B cell (primary cell): ENCODE results near the gene BRD3. TPM values are rescaled to one million over a fixed set of nuclear protein-coding genes. Genes with fewer than 3 reads are reported as not detected.

Experiments
- ATAC-seq: fragments of 200-7000 bp; cut with Tn5 transposase; one replicate; pipeline ENCODE4 v1.10.0; 2021; ENCODE audit warnings: low read depth, mild to moderate bottlenecking, moderate number of reproducible peaks, moderate library complexity
- CTCF ChIA-PET: fragments of 350-600 bp; sonication (Branson Sonifier 250); formaldehyde crosslinking; loops from one replicate; lab custom pipeline; 2021; ENCODE audit warnings: antibody characterized with exemption, inconsistent platforms; lab: Charles Lee
- POLR2A ChIA-PET: fragments of 350-600 bp; sonication (Branson Sonifier 250); formaldehyde crosslinking; loops from one replicate; lab custom pipeline; 2021; ENCODE audit warnings: antibody characterized with exemption; lab: Charles Lee
- DNase-seq: peaks from one replicate; pipeline ENCODE4 v3.0.0; 2013
- H2AFZ ChIP-seq: 2 replicates; pipeline ENCODE4 v1.6.1; 2012; ENCODE audit warnings: mild to moderate bottlenecking, low read depth, low read length; ENCODE audit not compliant: insufficient read depth, poor library complexity, severe bottlenecking
- H3K27ac ChIP-seq, 2 donors: 1 replicate in 1 of 2; 2 replicates in 1 of 2; pipeline ENCODE4 v1.5.1; 2012 to 2013; ENCODE audit warnings: low read length in 2 of 2, mild to moderate bottlenecking in 2 of 2, moderate library complexity in 1 of 2
- H3K27me3 ChIP-seq, 4 experiments: fragments of 200-600 bp in 1 of 4; sonication (generic) in 1 of 4; replicated peaks in 1 of 4; 1 replicate in 2 of 4; 2 replicates in 2 of 4; pipeline versions ENCODE4 v1.6.1 to v1.7.0; 2013 to 2016; ENCODE audit warnings: low read length in 3 of 4, mild to moderate bottlenecking in 2 of 4, mixed read lengths in 1 of 4, moderate library complexity in 1 of 4; ENCODE audit not compliant: insufficient read depth in 4 of 4, control insufficient read depth in 3 of 4; ENCODE audit errors: control extremely low read depth in 1 of 4
- H3K36me3 ChIP-seq, 2 experiments: replicated peaks in 1 of 2; 1 replicate in 1 of 2; 2 replicates in 1 of 2; pipeline versions ENCODE4 v1.6.1 to v1.7.1; 2013; ENCODE audit warnings: low read length in 1 of 2; ENCODE audit not compliant: insufficient read depth in 2 of 2, control insufficient read depth in 1 of 2; ENCODE audit errors: control extremely low read depth in 1 of 2, extremely low read depth in 1 of 2
- H3K4me1 ChIP-seq, 2 donors: fragments of 200-600 bp in 1 of 2; sonication (generic) in 1 of 2; 1 replicate in 1 of 2; 2 replicates in 1 of 2; pipeline versions ENCODE4 v1.5.1 to v1.6.1; 2013 to 2017; ENCODE audit warnings: low read length in 2 of 2; ENCODE audit not compliant: control insufficient read depth in 2 of 2, insufficient read depth in 2 of 2
- H3K4me2 ChIP-seq: replicated peaks from 2 replicates; pipeline ENCODE3; 2012; ENCODE audit warnings: mild to moderate bottlenecking, low read depth, low read length; ENCODE audit not compliant: poor library complexity, severe bottlenecking
- H3K4me3 ChIP-seq, 5 experiments: fragments of 200-600 bp in 1 of 5; sonication (generic) in 1 of 5; 1 replicate in 3 of 5; 2 replicates in 2 of 5; pipeline versions ENCODE4 v1.5.1 to v1.7.0; 2011 to 2016; ENCODE audit warnings: low read length in 4 of 5, mild to moderate bottlenecking in 4 of 5, low read depth in 2 of 5, control low read depth in 1 of 5, moderate library complexity in 1 of 5; ENCODE audit not compliant: insufficient read depth in 1 of 5; ENCODE audit errors: control extremely low read depth in 1 of 5, extremely low read depth in 1 of 5
- H3K79me2 ChIP-seq: fragments of 200-600 bp; sonication (generic); one replicate; pipeline ENCODE4 v1.6.0; 2016; ENCODE audit warnings: low read length; ENCODE audit not compliant: control insufficient read depth, insufficient read depth
- H3K9ac ChIP-seq: fragments of 200-600 bp; sonication (generic); 2 replicates; pipeline ENCODE4 v1.6.1; 2017; ENCODE audit warnings: mild to moderate bottlenecking, low read length, moderate library complexity
- H3K9me3 ChIP-seq, 3 donors: one replicate each; pipeline versions ENCODE4 v1.6.1 to v1.7.1; 2013; ENCODE audit warnings: low read length in 2 of 3; ENCODE audit not compliant: control insufficient read depth in 2 of 3, insufficient read depth in 1 of 3; ENCODE audit errors: control extremely low read depth in 1 of 3
- H4K20me1 ChIP-seq: 2 replicates; pipeline ENCODE4 v1.6.0; 2012; ENCODE audit warnings: mild to moderate bottlenecking, low read length; ENCODE audit not compliant: insufficient read depth, control insufficient read depth, poor library complexity, severe bottlenecking
- H3K27ac Mint-ChIP-seq: one replicate; pipeline ENCODE4 v1.8.0; 2021; ENCODE audit warnings: mixed read lengths
- H3K27me3 Mint-ChIP-seq: one replicate; pipeline ENCODE4 v1.8.0; 2021; ENCODE audit warnings: mixed read lengths
- H3K4me1 Mint-ChIP-seq: one replicate; pipeline ENCODE4 v1.8.0; 2021; ENCODE audit warnings: mixed read lengths
- H3K4me3 Mint-ChIP-seq: one replicate; pipeline ENCODE4 v1.8.0; 2021; ENCODE audit warnings: mixed read lengths
- H3K9me3 Mint-ChIP-seq: one replicate; pipeline ENCODE4 v1.8.0; 2022; ENCODE audit warnings: mixed read lengths; ENCODE audit not compliant: insufficient read depth
- CTCF ChIP-seq: fragments of 200-600 bp; IDR thresholded peaks from one replicate; pipeline ENCODE4 v1.8.0; 2022; ENCODE audit warnings: antibody characterized with exemption, mild to moderate bottlenecking
- EZH2 ChIP-seq: IDR thresholded peaks from 2 replicates; pipeline ENCODE4 v1.6.1; 2012; ENCODE audit warnings: borderline replicate concordance, low read depth, mild to moderate bottlenecking, moderate library complexity, low read length; ENCODE audit not compliant: insufficient read depth, poor library complexity, severe bottlenecking
- WGBS: methylation state at CpG from one replicate; pipeline ENCODE4 v1.1.5; 2013; ENCODE audit warnings: missing lambda C conversion rate; ENCODE audit not compliant: insufficient coverage; 5-methylcytosine and 5-hydroxymethylcytosine counted together
- intact Hi-C: fragments of 100-400 bp; cut with micrococcal nuclease; formaldehyde crosslinking; loops from one replicate; pipeline ENCODE4 v1.10.0; 2022
- polyA plus RNA-seq: library from polyadenylated mRNA; depleted of rRNA; stranded (reverse); fragments of >200 nt; gene quantifications from 2 replicates; pipeline ENCODE4 v1.2.3, GENCODE V29; 2012
- total RNA-seq, 2 donors: library from RNA; stranded (reverse); fragments of 120-200 nt in 1 of 2; gene quantifications; 1 replicate in 1 of 2; 2 replicates in 1 of 2; pipeline versions ENCODE4 v1.2.3 to v1.2.4, GENCODE V29; 2013 to 2022

BRD3 gene
- total and polyA plus RNA-seq, 2 donors (not counting 1 experiment from before 2014, with no cell fraction given) = 8.9 to 38.0 TPM

GRCh38 chr9:133991964-133992779 is 75.7 kb downstream of the BRD3 start, which contains the start of gene VAV2:
Gene VAV2 (minus strand): TSS chr9:133992324. CDS start chr9:133992278, 46 bp downstream.
- Histone ChIP-seq H3K36me3 (no peaks in the 10 kb centered on the region), H2AFZ (peak within 1 kb of the TSS; percentile 76), H3K9me3 (no peaks in the 10 kb centered on the region), H3K27ac (peak within 1 kb of the TSS; percentile 26 to 83), H3K9ac (peak within 1 kb of the TSS; percentile 86), H4K20me1 (peaks cover 43% of the 10 kb centered on the region), H3K4me1 (peaks cover 27 to 45% of the 10 kb centered on the region in 2 donors), H3K4me3 (peak within 1 kb of the TSS; percentile 31 to 86 (median 81)), H3K27me3 (no peaks in the 10 kb centered on the region), H3K4me2 (peak within 1 kb of the TSS; percentile 99), H3K79me2 (peaks cover 57% of the 10 kb centered on the region)
- ChIA-PET CTCF (interaction anchor here (0.6 to 5.8 kb wide), 12 partner anchors 12 to 241 kb away, joined by 3 to 561 read pairs (median 10); partner anchors contain the start of genes BRD3OS and WDR5), POLR2A (interaction anchor here (1.5 to 3.4 kb wide), 5 partner anchors 36 to 205 kb away, joined by 5 to 19 read pairs (median 16); no protein-coding TSS in a partner anchor)
- ATAC-seq (peak; percentile 63), DNase-seq (peak; percentile 84)
- Mint-ChIP-seq H3K9me3 (no peaks in the 10 kb centered on the region), H3K27ac (peak within 1 kb of the TSS; percentile 86), H3K27me3 (no peaks in the 10 kb centered on the region), H3K4me1 (peaks cover 36% of the 10 kb centered on the region), H3K4me3 (peak within 1 kb of the TSS; percentile 94)
- TF ChIP-seq EZH2 = no peak
- WGBS = under 1% methylated on average over 124 of the region's 124 CpGs
- intact Hi-C loops = loop anchor here (1.0 to 5.0 kb wide), 6 partner anchors 37 to 460 kb away; partner anchors contain the start of genes ADAMTSL2 and BRD3

- peak overlapping the region; percentile 78 for H3K27ac Mint-ChIP-seq
- intact Hi-C loops = loop anchor here (5.0 kb wide), 1 partner anchor 459 kb away; the partner anchor contains the start of gene ADAMTSL2
- H3K79me2 ChIP-seq = peaks cover 65% of the 10 kb centered on the region
- H3K27ac ChIP-seq = peak overlapping the region in 1 of 2 donors; percentile 17
- H2AFZ ChIP-seq = no peak overlapping the region
- H3K4me1 Mint-ChIP-seq = peaks cover 43% of the 10 kb centered on the region
- no peaks in the 10 kb centered on the region for H3K27me3 ChIP-seq
- DNase-seq (peak; percentile 36), ATAC-seq (peak; percentile 1)
- peaks cover 28 to 45% of the 10 kb centered on the region in 2 donors for H3K4me1 ChIP-seq
- TF ChIP-seq CTCF (no peak), EZH2 (no peak)
- ChIA-PET POLR2A (interaction anchor here (0.8 to 3.4 kb wide), 2 partner anchors 32 to 35 kb away, joined by 3 to 19 read pairs; no protein-coding TSS in a partner anchor), CTCF (interaction anchor here (0.6 to 5.8 kb wide), 5 partner anchors 36 to 209 kb away, joined by 3 to 43 read pairs (median 4); no protein-coding TSS in a partner anchor)
- H3K4me3 ChIP-seq = peak overlapping the region in 4 of 5 experiments; percentile 51 to 86 (median 78)
- peak overlapping the region; percentile 94 for H3K4me3 Mint-ChIP-seq
- H3K36me3 ChIP-seq = no peaks in the 10 kb centered on the region
- H3K9me3 Mint-ChIP-seq = no peaks in the 10 kb centered on the region
- peak overlapping the region; percentile 99 for H3K4me2 ChIP-seq
- H3K27me3 Mint-ChIP-seq = no peaks in the 10 kb centered on the region
- H4K20me1 ChIP-seq = peaks cover 51% of the 10 kb centered on the region
- peak overlapping the region; percentile 86 for H3K9ac ChIP-seq
- WGBS = 1% methylated on average over 73 of the region's 82 CpGs
- H3K9me3 ChIP-seq = no peaks in the 10 kb centered on the region
Measured at GRCh38 chr9:133991214-133991921, 76.5 kb downstream of the BRD3 start.
